K562 (cell line): ENCODE results near the gene ZCCHC14.

ENCODE experiments used
- CTCF ChIP-seq, 3 experiments: IDR thresholded peaks in 2 of 3; conservative IDR thresholded peaks in 1 of 3; 2 replicates each; pipeline ENCODE4 v1.5.1; 2011 to 2012; ENCODE audit warnings: low read length in 3 of 3, mild to moderate bottlenecking in 3 of 3, control low read depth in 2 of 3, improper control_type of control experiment in 1 of 3, inconsistent platforms in 1 of 3, low read depth in 1 of 3, mixed read lengths in 1 of 3, moderate library complexity in 1 of 3; ENCODE audit not compliant: insufficient read depth in 2 of 3
- DACH1 ChIP-seq: fragments of 450-650 bp; IDR thresholded peaks from 2 replicates; pipeline ENCODE4 v1.6.1; 2018; ENCODE audit not compliant: partially characterized antibody
- EP300 ChIP-seq: IDR thresholded peaks from 2 replicates; pipeline ENCODE4 v1.6.1; 2012; ENCODE audit warnings: low read length, improper control_type of control experiment
- POLR2AphosphoS5 ChIP-seq: IDR thresholded peaks from 2 replicates; pipeline ENCODE4 v1.6.1; 2011; ENCODE audit warnings: mild to moderate bottlenecking, low read depth, low read length, moderate library complexity; ENCODE audit not compliant: control insufficient read depth, insufficient read depth
- ZNF445 ChIP-seq: fragments of 250-450 bp; sonication (Bioruptor Pico); IDR thresholded peaks from 2 replicates; pipeline ENCODE4 v1.4.0; 2020; ENCODE audit warnings: low read depth, mild to moderate bottlenecking, moderate library complexity

- no peak for TF ChIP-seq POLR2AphosphoS5
- TF ChIP-seq EP300, result no peak
- no peak for TF ChIP-seq DACH1
- TF ChIP-seq ZNF445 (CRISPR knock-in tag), result no peak
- TF ChIP-seq CTCF (IDR thresholded peaks at IDR 0.05 in 2 of 3, conservative IDR thresholded peaks at IDR 0.05 in 1 of 3; ENCODE audit: insufficient read depth in 2 of 3, low read depth in 1 of 3, low read length in 3 of 3), result no peak
Measured at GRCh38 chr16:87360862-87361610, 131.8 kb downstream of the ZCCHC14 start.
